Activated CD4-positive, alpha-beta memory T cell treated with anti-CD3 and anti-CD28 coated beads for 36 hours (primary cell): ENCODE measurements around the gene PCDHGA5. TPM values are rescaled to one million over a fixed set of nuclear protein-coding genes. Genes with fewer than 3 reads are reported as not detected.
A peak's percentile ranks its signal among the peaks of the same experiment; 100 is the strongest.

Experiments
- CTCF ChIA-PET: fragments of 350-600 bp; sonication (Branson Sonifier 250); formaldehyde crosslinking; loops from one replicate; lab custom pipeline; 2021; ENCODE audit warnings: antibody characterized with exemption, inconsistent platforms; lab: Charles Lee
- POLR2A ChIA-PET: fragments of 350-600 bp; sonication (Branson Sonifier 250); formaldehyde crosslinking; loops from one replicate; lab custom pipeline; 2021; ENCODE audit warnings: antibody characterized with exemption; lab: Charles Lee
- DNase-seq: peaks from one replicate; pipeline ENCODE4 v3.0.0-alpha.2; 2020
- H3K27ac Mint-ChIP-seq: one replicate; pipeline ENCODE4 v1.8.0; 2021; ENCODE audit warnings: mixed read lengths
- H3K27me3 Mint-ChIP-seq: one replicate; pipeline ENCODE4 v1.8.0; 2021; ENCODE audit warnings: mixed read lengths
- H3K36me3 Mint-ChIP-seq: one replicate; pipeline ENCODE4 v1.8.0; 2021; ENCODE audit warnings: mixed read lengths
- H3K4me1 Mint-ChIP-seq: one replicate; pipeline ENCODE4 v1.8.0; 2021; ENCODE audit warnings: low read depth, mixed read lengths
- H3K4me3 Mint-ChIP-seq: one replicate; pipeline ENCODE4 v1.8.0; 2021; ENCODE audit warnings: mild to moderate bottlenecking, mixed read lengths
- H3K9me3 Mint-ChIP-seq: one replicate; pipeline ENCODE4 v1.8.0; 2021; ENCODE audit warnings: mixed read lengths
- intact Hi-C: fragments of 100-400 bp; cut with micrococcal nuclease; formaldehyde crosslinking; loops from one replicate; pipeline ENCODE4 v1.15.1; 2023
- total RNA-seq, 2 experiments: library from RNA; stranded (reverse); gene quantifications; one replicate each; pipeline ENCODE4 v1.2.3, GENCODE V29; 2021

Gene PCDHGA5
- total RNA-seq, 2 experiments from 2014 or later, result not detected

DNA sequence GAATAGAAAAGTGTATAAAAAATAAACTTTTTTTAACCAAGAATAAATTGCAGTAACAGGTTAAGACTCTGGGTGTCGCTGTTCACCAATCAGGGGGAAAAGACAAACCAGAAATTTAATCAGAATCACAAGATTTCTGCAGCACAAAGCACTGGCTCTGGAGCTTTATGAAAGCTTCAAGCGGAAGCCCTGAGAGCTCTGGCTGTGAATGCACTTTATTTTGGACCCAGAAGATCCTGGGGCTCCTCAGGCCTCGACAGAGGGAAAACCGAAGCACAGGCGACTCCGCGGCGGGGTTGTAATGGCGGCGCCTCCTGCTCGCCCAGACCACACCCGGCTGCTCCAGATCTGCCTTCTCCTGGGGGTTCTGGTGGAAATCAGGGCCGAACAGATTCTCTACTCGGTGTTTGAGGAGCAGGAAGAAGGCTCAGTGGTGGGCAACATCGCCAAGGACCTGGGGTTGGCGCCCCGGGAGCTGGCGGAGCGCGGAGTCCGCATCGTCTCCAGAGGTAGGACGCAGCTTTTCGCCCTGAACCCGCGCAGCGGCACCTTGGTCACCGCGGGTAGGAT lies 9.0 kb upstream of the PCDHGA5 start, which contains the start of gene PCDHGA4:
Gene PCDHGA4, plus strand, starts transcription at position 122 of the 570 bp plus-strand sequence. Its CDS starts 87 bp downstream, at position 209.
- no peak within 1 kb of the TSS for H3K4me3 Mint-ChIP-seq
- peaks cover 9% of the 10 kb centered on the region for H3K36me3 Mint-ChIP-seq
- CTCF ChIA-PET, result interaction anchor here (0.6 to 1.9 kb wide), 7 partner anchors 15 to 209 kb away, joined by 3 to 5 read pairs (median 4); partner anchors contain the start of genes PCDHGB3, PCDHGB7 and TAF7
- peaks cover 54% of the 10 kb centered on the region for H3K27me3 Mint-ChIP-seq
- peaks cover 2% of the 10 kb centered on the region for H3K4me1 Mint-ChIP-seq
- intact Hi-C loops, result no loop called here
- POLR2A ChIA-PET, result no interaction called here
- H3K9me3 Mint-ChIP-seq, result peaks cover 19% of the 10 kb centered on the region
- DNase-seq, result no peak
- H3K27ac Mint-ChIP-seq, result no peak within 1 kb of the TSS

GRCh38 chr5:141355641-141356040 lies 8.3 kb upstream of the PCDHGA5 start:
- H3K27me3 Mint-ChIP-seq, result peaks cover 54% of the 10 kb centered on the region
- peaks cover 2% of the 10 kb centered on the region for H3K4me1 Mint-ChIP-seq
- intact Hi-C loops, result no loop called here
- H3K9me3 Mint-ChIP-seq, result peaks cover 21% of the 10 kb centered on the region
- DNase-seq, result no peak
- POLR2A ChIA-PET, result no interaction called here
- no peak overlapping the region for H3K27ac Mint-ChIP-seq
- CTCF ChIA-PET, result interaction anchor here (0.6 to 1.9 kb wide), 7 partner anchors 15 to 208 kb away, joined by 3 to 5 read pairs (median 4); partner anchors contain the start of genes PCDHGB3, PCDHGB7 and TAF7
- peaks cover 13% of the 10 kb centered on the region for H3K36me3 Mint-ChIP-seq
- no peak overlapping the region for H3K4me3 Mint-ChIP-seq

DNA sequence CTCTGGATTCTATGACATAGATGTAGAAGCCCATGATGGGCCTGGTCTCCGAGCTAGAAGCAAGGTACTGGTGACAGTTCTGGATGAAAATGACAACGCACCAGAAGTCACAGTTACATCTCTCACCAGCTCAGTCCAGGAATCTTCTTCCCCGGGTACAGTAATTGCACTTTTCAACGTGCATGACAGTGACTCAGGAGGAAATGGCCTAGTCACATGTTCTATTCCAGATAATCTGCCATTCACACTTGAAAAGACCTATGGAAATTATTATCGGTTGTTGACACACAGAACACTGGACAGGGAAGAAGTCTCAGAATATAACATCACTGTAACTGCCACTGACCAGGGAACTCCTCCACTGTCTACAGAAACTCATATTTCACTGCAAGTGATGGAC lies 7.8 kb upstream of the PCDHGA5 start:
- ChIA-PET POLR2A (no interaction called here), CTCF (interaction anchor here (1.3 to 1.7 kb wide), 3 partner anchors 36 to 208 kb away, joined by 4 to 5 read pairs (median 5); partner anchors contain the start of gene TAF7)
- Mint-ChIP-seq H3K4me1 (peaks cover 2% of the 10 kb centered on the region), H3K27ac (no peak overlapping the region), H3K9me3 (peaks cover 26% of the 10 kb centered on the region), H3K36me3 (peaks cover 17% of the 10 kb centered on the region), H3K27me3 (peaks cover 54% of the 10 kb centered on the region), H3K4me3 (no peak overlapping the region)
- intact Hi-C loops, result no loop called here
- no peak for DNase-seq

DNA sequence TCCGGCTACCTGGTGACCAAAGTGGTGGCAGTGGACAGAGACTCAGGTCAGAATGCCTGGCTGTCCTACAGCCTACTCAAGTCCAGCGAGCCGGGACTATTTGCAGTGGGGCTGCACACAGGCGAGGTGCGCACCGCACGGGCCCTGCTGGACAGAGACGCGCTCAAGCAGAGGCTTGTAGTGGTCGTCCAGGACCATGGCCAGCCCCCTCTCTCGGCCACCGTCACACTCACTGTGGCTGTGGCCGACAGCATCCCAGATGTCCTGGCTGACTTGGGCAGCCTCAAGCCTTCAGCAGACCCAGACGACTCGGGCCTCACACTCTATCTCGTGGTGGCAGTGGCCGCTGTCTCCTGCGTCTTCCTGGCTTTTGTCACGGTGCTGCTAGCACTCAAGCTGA lies 7.0 kb upstream of the PCDHGA5 start:
- H3K4me1 Mint-ChIP-seq, result peaks cover 2% of the 10 kb centered on the region
- peaks cover 20% of the 10 kb centered on the region for H3K36me3 Mint-ChIP-seq
- peaks cover 56% of the 10 kb centered on the region for H3K27me3 Mint-ChIP-seq
- no peak overlapping the region for H3K27ac Mint-ChIP-seq
- ChIA-PET POLR2A (no interaction called here), CTCF (interaction anchor here (0.8 kb wide), 1 partner anchor 10 kb away, joined by 3 read pairs; no protein-coding TSS in a partner anchor)
- DNase-seq, result no peak
- intact Hi-C loops, result no loop called here
- H3K9me3 Mint-ChIP-seq, result peaks cover 30% of the 10 kb centered on the region
- no peak overlapping the region for H3K4me3 Mint-ChIP-seq

DNA sequence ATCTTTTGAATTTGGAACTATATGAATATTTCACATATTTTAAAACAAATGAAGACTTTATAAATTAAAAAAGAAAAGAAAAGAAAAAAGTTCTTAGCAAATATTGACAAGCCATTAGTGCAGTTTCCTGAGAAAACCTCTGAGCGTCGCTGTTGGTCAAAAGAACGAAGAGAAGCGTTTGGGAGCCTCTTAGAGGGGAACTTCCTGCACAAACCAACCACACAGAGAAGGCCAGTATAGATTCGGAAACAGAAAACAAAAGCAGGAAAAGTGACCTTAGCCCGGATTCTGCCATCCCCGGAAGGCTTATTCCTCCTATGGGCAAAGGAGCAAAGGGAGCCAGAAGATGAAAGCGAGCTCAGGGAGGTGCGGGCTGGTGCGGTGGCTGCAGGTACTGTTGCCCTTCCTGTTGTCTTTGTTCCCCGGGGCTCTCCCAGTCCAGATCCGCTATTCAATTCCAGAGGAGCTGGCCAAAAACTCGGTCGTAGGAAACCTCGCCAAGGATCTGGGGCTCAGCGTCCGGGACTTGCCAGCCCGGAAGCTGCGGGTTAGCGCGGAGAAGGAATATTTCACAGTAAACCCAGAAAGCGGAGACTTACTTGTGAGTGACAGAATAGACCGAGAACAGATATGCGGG lies 4.1 kb upstream of the PCDHGA5 start, which contains the start of gene PCDHGB2:
Gene PCDHGB2, plus strand, starts transcription at position 205 of the 637 bp plus-strand sequence. Its CDS starts 142 bp downstream, at position 347.
- no peak within 1 kb of the TSS for H3K27ac Mint-ChIP-seq
- ChIA-PET CTCF (interaction anchor here (1.0 to 1.6 kb wide), 4 partner anchors 10 to 153 kb away, joined by 3 to 6 read pairs (median 4); partner anchors contain the start of genes PCDHGA11 and PCDHGB1), POLR2A (no interaction called here)
- peaks cover 2% of the 10 kb centered on the region for H3K4me1 Mint-ChIP-seq
- H3K27me3 Mint-ChIP-seq, result peaks cover 65% of the 10 kb centered on the region
- DNase-seq, result no peak
- peaks cover 28% of the 10 kb centered on the region for H3K36me3 Mint-ChIP-seq
- H3K4me3 Mint-ChIP-seq, result peak within 1 kb of the TSS; percentile 70
- intact Hi-C loops, result loop anchor here (10.0 kb wide), 1 partner anchor 55 kb away; the partner anchor contains the start of genes PCDHGA10 and PCDHGB7
- H3K9me3 Mint-ChIP-seq, result peaks cover 43% of the 10 kb centered on the region

DNA sequence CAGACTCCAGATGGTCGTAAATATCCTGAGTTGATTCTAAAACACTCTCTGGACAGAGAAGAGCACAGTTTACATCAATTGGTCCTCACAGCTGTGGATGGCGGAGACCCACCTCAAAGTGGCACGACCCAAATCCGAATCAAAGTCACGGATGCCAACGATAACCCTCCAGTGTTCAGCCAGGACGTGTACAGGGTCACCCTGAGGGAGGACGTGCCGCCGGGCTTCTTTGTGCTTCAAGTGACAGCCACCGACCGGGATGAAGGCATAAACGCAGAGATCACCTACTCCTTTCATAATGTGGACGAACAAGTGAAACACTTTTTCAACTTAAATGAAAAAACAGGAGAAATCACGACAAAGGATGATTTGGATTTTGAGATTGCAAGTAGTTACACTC lies 3.3 kb upstream of the PCDHGA5 start:
- CTCF ChIA-PET, result interaction anchor here (1.2 kb wide), 1 partner anchor 152 kb away, joined by 4 read pairs; no protein-coding TSS in a partner anchor
- peaks cover 71% of the 10 kb centered on the region for H3K27me3 Mint-ChIP-seq

DNA sequence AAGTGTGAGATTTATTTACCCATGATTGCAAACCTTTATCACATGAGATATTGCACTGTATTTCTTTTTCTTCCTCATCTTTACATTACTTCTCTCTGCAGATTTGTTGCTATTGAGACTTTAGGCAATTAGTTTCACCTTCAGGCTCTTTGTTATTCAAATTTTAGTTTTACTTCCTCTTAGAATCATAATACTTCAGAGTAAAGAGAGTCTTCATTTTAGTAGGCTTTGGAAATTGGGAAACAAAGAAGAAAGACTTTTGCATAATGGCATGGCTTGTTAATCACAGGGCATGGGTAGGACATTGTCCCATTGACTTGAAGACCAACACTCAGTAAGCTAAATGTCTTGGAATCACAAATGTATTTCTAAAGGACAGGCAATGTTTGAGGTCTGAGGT lies 1.2 kb upstream of the PCDHGA5 start:
- no peak for DNase-seq
- Mint-ChIP-seq H3K27me3 (peaks cover 70% of the 10 kb centered on the region), H3K4me3 (no peak overlapping the region), H3K9me3 (peaks cover 48% of the 10 kb centered on the region), H3K4me1 (peaks cover 2% of the 10 kb centered on the region), H3K27ac (no peak overlapping the region), H3K36me3 (peaks cover 39% of the 10 kb centered on the region)
- ChIA-PET CTCF (no interaction called here), POLR2A (no interaction called here)
- intact Hi-C loops, result loop anchor here (10.0 kb wide), 1 partner anchor 52 kb away; the partner anchor contains the start of genes PCDHGA10 and PCDHGB7

More for the DNA sequence above, 3.3 kb upstream of the PCDHGA5 start:
- H3K27ac Mint-ChIP-seq, result no peak overlapping the region
- H3K4me3 Mint-ChIP-seq, result no peak overlapping the region
- peaks cover 2% of the 10 kb centered on the region for H3K4me1 Mint-ChIP-seq
- no peak for DNase-seq
- intact Hi-C loops, result loop anchor here (10.0 kb wide), 1 partner anchor 54 kb away; the partner anchor contains the start of genes PCDHGA10 and PCDHGB7
- peaks cover 51% of the 10 kb centered on the region for H3K9me3 Mint-ChIP-seq
- POLR2A ChIA-PET, result no interaction called here
- H3K36me3 Mint-ChIP-seq, result peaks cover 34% of the 10 kb centered on the region

GRCh38 chr5:141366016-141366896 lies 2.3 kb downstream of the PCDHGA5 start:
- Mint-ChIP-seq H3K27me3 (peaks cover 67% of the 10 kb centered on the region), H3K4me3 (no peak overlapping the region), H3K9me3 (peaks cover 38% of the 10 kb centered on the region), H3K27ac (no peak overlapping the region), H3K36me3 (peaks cover 32% of the 10 kb centered on the region), H3K4me1 (peaks cover 5% of the 10 kb centered on the region)
- intact Hi-C loops, result loop anchor here (10.0 kb wide), 1 partner anchor 49 kb away; the partner anchor contains the start of genes PCDHGA10 and PCDHGB7
- no peak for DNase-seq
- ChIA-PET POLR2A (no interaction called here), CTCF (interaction anchor here (1.1 kb wide), 1 partner anchor 198 kb away, joined by 3 read pairs; no protein-coding TSS in a partner anchor)

- intact Hi-C loops, result loop anchor here (10.0 kb wide), 1 partner anchor 45 kb away; the partner anchor contains the start of genes PCDHGA10 and PCDHGB7
- POLR2A ChIA-PET, result interaction anchor here (0.7 kb wide), 1 partner anchor 194 kb away, joined by 3 read pairs; no protein-coding TSS in a partner anchor
- DNase-seq, result peak; percentile 55
- CTCF ChIA-PET, result interaction anchor here (0.7 to 2.8 kb wide), 20 partner anchors 10 to 197 kb away, joined by 3 to 25 read pairs (median 4); partner anchors contain the start of genes PCDHB9, PCDHGA10, PCDHGA12 and PCDHGB2
- Mint-ChIP-seq H3K4me3 (peak within 1 kb of the TSS; percentile 68), H3K27ac (no peak within 1 kb of the TSS), H3K4me1 (peaks cover 5% of the 10 kb centered on the region), H3K27me3 (peaks cover 48% of the 10 kb centered on the region), H3K9me3 (peaks cover 30% of the 10 kb centered on the region), H3K36me3 (peaks cover 28% of the 10 kb centered on the region)
Measured at GRCh38 chr5:141369994-141370848, 6.3 kb downstream of the PCDHGA5 start, which contains the start of gene PCDHGB3. PCDHGB3 (plus strand) TSS chr5:141370242; CDS start chr5:141370395, 153 bp downstream.
